Endothelial cell of umbilical vein (primary cell): ENCODE measurements around the gene CELF3. TPM values are rescaled to one million over a fixed set of nuclear protein-coding genes. Genes with fewer than 3 reads are reported as not detected.
A peak's percentile ranks its signal among the peaks of the same experiment; 100 is the strongest.

Experiments used
- BruUV-seq: library from RNA; stranded (reverse); fragments of 400-500 nt; replicated peaks from 2 replicates; lab custom pipeline; 2021; lab: Mats Ljungman, UMichigan
- CTCF ChIA-PET: fragments of 300-600, 350-600 bp; sonication (Branson Sonifier 250); formaldehyde crosslinking; loops from one replicate; lab custom pipeline; 2021; ENCODE audit warnings: antibody characterized with exemption, inconsistent platforms; lab: Charles Lee
- POLR2A ChIA-PET: fragments of 300-600, 350-600 bp; sonication (Branson Sonifier 250); formaldehyde crosslinking; loops from one replicate; lab custom pipeline; 2021; ENCODE audit warnings: antibody characterized with exemption, inconsistent platforms; lab: Charles Lee
- DNase-seq: peaks from one replicate; pipeline ENCODE4 v3.0.0-alpha.2; 2011; ENCODE audit warnings: low read depth, low spot score
- FAIRE-seq: peaks from 2 replicates; lab custom pipeline; 2011; peaks lifted over from hg19 to GRCh38; lab: Jason Lieb, UNC
- H2AFZ ChIP-seq: 2 replicates; pipeline ENCODE4 v1.6.0; 2012; ENCODE audit warnings: low read depth, low read length, control low read depth, inconsistent platforms
- H3K27ac ChIP-seq: 2 replicates; pipeline ENCODE4 v1.5.1; 2011; ENCODE audit warnings: low read depth, mild to moderate bottlenecking, control low read depth, low read length, moderate library complexity; ENCODE audit not compliant: insufficient read depth
- H3K27me3 ChIP-seq, 2 experiments: 2 replicates each; pipeline versions ENCODE4 v1.6.0 to v1.6.1; 2011; ENCODE audit warnings: low read length in 2 of 2, mixed read lengths in 1 of 2; ENCODE audit not compliant: control insufficient read depth in 2 of 2, insufficient read depth in 2 of 2
- H3K36me3 ChIP-seq, 2 experiments: 2 replicates in 1 of 2; 3 replicates in 1 of 2; pipeline ENCODE4 v1.5.1; 2011; ENCODE audit warnings: low read length in 2 of 2, mild to moderate bottlenecking in 1 of 2, moderate library complexity in 1 of 2; ENCODE audit not compliant: control insufficient read depth in 2 of 2, insufficient read depth in 2 of 2; ENCODE audit errors: extremely low read depth in 1 of 2
- H3K4me1 ChIP-seq: 3 replicates; pipeline ENCODE4 v1.5.1; 2011; ENCODE audit warnings: mild to moderate bottlenecking, low read length; ENCODE audit not compliant: control insufficient read depth, insufficient read depth; ENCODE audit errors: extremely low read depth
- H3K4me2 ChIP-seq: 2 replicates; pipeline ENCODE4 v1.6.1; 2011; ENCODE audit warnings: low read length, control low read depth, mixed read lengths; ENCODE audit not compliant: insufficient read depth
- H3K4me3 ChIP-seq, 3 experiments: fragments of 200-600 bp in 1 of 3; sonication (generic), shearing (Covaris generic) in 1 of 3; replicated peaks in 1 of 3; 2 replicates each; pipeline ENCODE4 v1.5.1; 2011 to 2016; ENCODE audit warnings: control low read depth in 3 of 3, low read length in 3 of 3, mild to moderate bottlenecking in 2 of 3, inconsistent platforms in 1 of 3, low read depth in 1 of 3, moderate library complexity in 1 of 3; ENCODE audit not compliant: insufficient read depth in 1 of 3
- H3K79me2 ChIP-seq: 2 replicates; pipeline ENCODE4 v1.6.0; 2012; ENCODE audit warnings: low read length, inconsistent platforms; ENCODE audit not compliant: control insufficient read depth, insufficient read depth
- H3K9ac ChIP-seq: replicated peaks from 2 replicates; pipeline ENCODE3; 2011; ENCODE audit warnings: low read length, control low read depth; ENCODE audit not compliant: insufficient read depth; ENCODE audit errors: extremely low read depth
- H3K9me1 ChIP-seq: replicated peaks from 3 replicates; pipeline ENCODE4 v1.6.0; 2011; ENCODE audit warnings: mild to moderate bottlenecking, low read length; ENCODE audit not compliant: control insufficient read depth, insufficient read depth; ENCODE audit errors: extremely low read depth
- H3K9me3 ChIP-seq: replicated peaks from 2 replicates; pipeline ENCODE4 v1.5.1; 2012; ENCODE audit warnings: low read length, inconsistent platforms; ENCODE audit not compliant: control insufficient read depth, insufficient read depth
- H4K20me1 ChIP-seq: replicated peaks from 2 replicates; pipeline ENCODE3; 2011; ENCODE audit warnings: mild to moderate bottlenecking, low read length; ENCODE audit not compliant: control insufficient read depth, insufficient read depth; ENCODE audit errors: extremely low read depth
- CTCF ChIP-seq, 2 donors: IDR thresholded peaks; 1 replicate in 1 of 2; 2 replicates in 1 of 2; pipeline ENCODE4 v1.5.1; 2011; ENCODE audit warnings: low read length in 2 of 2, mild to moderate bottlenecking in 2 of 2, moderate library complexity in 2 of 2, control low read depth in 1 of 2, inconsistent platforms in 1 of 2, low read depth in 1 of 2; ENCODE audit not compliant: insufficient read depth in 1 of 2; ENCODE audit errors: extremely low read depth in 1 of 2
- EZH2 ChIP-seq: IDR thresholded peaks from 2 replicates; pipeline ENCODE4 v1.6.1; 2012; ENCODE audit warnings: borderline replicate concordance, low read depth, mild to moderate bottlenecking, moderate library complexity, low read length, inconsistent platforms; ENCODE audit not compliant: severe bottlenecking
- FOS ChIP-seq: IDR thresholded peaks from 2 replicates; pipeline ENCODE4 v1.6.1; 2011; ENCODE audit warnings: mild to moderate bottlenecking, low read length, moderate library complexity, borderline replicate concordance; ENCODE audit not compliant: insufficient read depth
- GATA2 ChIP-seq: IDR thresholded peaks from 2 replicates; pipeline ENCODE4 v1.7.0; 2011; ENCODE audit warnings: low read depth, mild to moderate bottlenecking, moderate library complexity, mixed read lengths, low read length; ENCODE audit not compliant: insufficient read length, insufficient read depth
- JUN ChIP-seq: IDR thresholded peaks from 2 replicates; pipeline ENCODE4 v1.6.1; 2011; ENCODE audit warnings: borderline replicate concordance, low read depth; ENCODE audit not compliant: insufficient read length, insufficient read depth
- MYC ChIP-seq: IDR thresholded peaks from one replicate; pipeline ENCODE4 v1.6.1; 2011; ENCODE audit warnings: mild to moderate bottlenecking, low read depth, low read length
- POLR2A ChIP-seq: IDR thresholded peaks from 2 replicates; pipeline ENCODE4 v1.6.1; 2012; ENCODE audit warnings: low read depth, mild to moderate bottlenecking, control low read depth, low read length
- POLR2AphosphoS5 ChIP-seq: IDR thresholded peaks from 2 replicates; pipeline ENCODE4 v1.6.1; 2012; ENCODE audit warnings: low read depth, mild to moderate bottlenecking, control low read depth, low read length, moderate library complexity; ENCODE audit not compliant: insufficient read depth
- dilution Hi-C: fragments of 300-500 bp; cut with MboI; formaldehyde crosslinking; loops from one replicate; pipeline ENCODE4 v1.15.0; 2019; ENCODE audit warnings: low sequenced_read_pairs; ENCODE audit not compliant: extremely low pct_ligation_motif_present
- intact Hi-C: fragments of 100-400 bp; cut with micrococcal nuclease; formaldehyde crosslinking; loops from one replicate; pipeline ENCODE4 v1.10.0; 2022
- polyA plus RNA-seq, 4 experiments: library from polyadenylated mRNA; depleted of rRNA in 3 of 4; stranded (reverse) in 3 of 4; unstranded in 1 of 4; fragments of >200 nt; gene quantifications; 2 replicates each; pipeline versions ENCODE4 v1.2.1 to v1.2.3, GENCODE V29; 2011 to 2012; ENCODE audit warnings: missing spikeins in 1 of 4
- total RNA-seq: library from RNA; stranded (reverse); gene quantifications from 2 replicates; pipeline ENCODE4 v1.2.3, GENCODE V29; 2021
- TF ChIP-seq, protein P1 (sequence below): IDR thresholded peaks from 2 replicates; pipeline ENCODE4 v1.6.1; 2011; ENCODE audit not compliant: insufficient read depth, insufficient read length

CELF3 gene
- total and polyA plus RNA-seq, 2 donors (not counting 3 experiments of a cell fraction or from before 2014, with no cell fraction given) = not detected

DNA sequence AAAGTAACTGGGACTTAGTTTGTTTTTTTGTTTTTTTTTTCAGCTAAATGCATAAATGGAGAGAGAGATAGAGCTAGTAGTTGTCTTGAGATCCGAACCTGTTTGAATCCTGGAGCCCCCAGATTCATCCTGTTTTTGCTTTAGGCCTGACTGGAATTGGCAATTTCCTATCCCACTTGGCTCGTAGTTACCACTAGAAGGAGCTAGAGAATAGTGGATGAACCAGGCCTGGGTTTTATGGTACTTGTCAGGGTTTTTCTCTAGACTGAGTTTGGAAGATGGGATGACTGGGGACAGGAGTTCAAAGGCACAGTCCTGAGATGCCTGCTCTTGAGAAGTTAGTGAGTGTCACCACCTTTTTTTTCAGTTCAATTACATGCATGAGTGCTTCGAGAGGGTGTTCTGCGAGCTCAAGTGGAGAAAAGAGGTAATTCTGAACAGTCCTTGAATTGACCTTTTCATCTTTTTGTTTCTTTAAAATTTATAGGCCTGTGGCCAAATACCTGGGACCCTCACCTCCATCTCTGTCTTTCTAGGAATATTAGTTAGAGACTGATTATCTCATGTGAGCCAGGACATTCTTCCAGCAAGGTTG is 23.4 kb downstream of the CELF3 start:
- H3K9ac ChIP-seq = no peak overlapping the region
- DNase-seq (peak; percentile 52), FAIRE-seq (peak; percentile 79)
- H3K27ac ChIP-seq = no peak overlapping the region
- POLR2A ChIA-PET = no interaction called here
- no peak overlapping the region for H2AFZ ChIP-seq
- CTCF ChIA-PET = interaction anchor here (0.7 to 2.5 kb wide), 30 partner anchors 9 to 249 kb away, joined by 3 to 19 read pairs (median 5); partner anchors contain the start of genes MRPL9 and RIIAD1
- no TSS peak for BruUV-seq
- H3K9me3 ChIP-seq = no peaks in the 10 kb centered on the region
- no peaks in the 10 kb centered on the region for H3K4me1 ChIP-seq
- H3K27me3 ChIP-seq = no peaks in the 10 kb centered on the region
- no peaks in the 10 kb centered on the region for H3K9me1 ChIP-seq
- peaks cover 0 to 5% of the 10 kb centered on the region in 2 experiments for H3K36me3 ChIP-seq
- TF ChIP-seq CTCF (IDR thresholded peaks at IDR 0.05; ENCODE audit: extremely low read depth in 1 of 2, insufficient read depth in 1 of 2, low read depth in 1 of 2, low read length in 2 of 2) = peak; percentile 60 to 71
- TF ChIP-seq JUN = no peak
- dilution Hi-C loops = no loop called here
- H3K4me2 ChIP-seq = no peak overlapping the region
- intact Hi-C loops = loop anchor here (1.0 to 5.0 kb wide), 3 partner anchors 42 to 251 kb away; no protein-coding TSS in a partner anchor
- no peak overlapping the region for H3K4me3 ChIP-seq
- no peaks in the 10 kb centered on the region for H4K20me1 ChIP-seq
- H3K79me2 ChIP-seq = no peaks in the 10 kb centered on the region

DNA sequence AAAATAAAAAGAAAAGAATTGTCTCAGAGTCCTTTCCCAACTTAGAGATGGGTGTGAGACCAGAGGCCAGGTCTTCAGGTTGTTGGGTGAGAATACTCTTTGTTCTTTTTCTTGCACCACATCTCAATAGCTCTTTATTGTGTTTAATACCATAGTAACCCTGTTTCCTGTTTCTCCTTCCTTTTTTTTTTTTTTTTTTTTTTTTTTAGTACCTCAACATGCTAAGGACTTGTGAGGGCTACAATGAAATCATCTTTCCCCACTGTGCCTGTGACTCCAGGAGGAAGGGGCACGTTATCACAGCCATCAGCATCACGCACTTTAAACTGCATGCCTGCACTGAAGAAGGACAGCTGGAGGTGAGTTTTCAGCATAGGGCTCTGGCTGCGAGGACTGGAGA is 24.4 kb downstream of the CELF3 start:
- dilution Hi-C loops = no loop called here
- TF ChIP-seq, protein P1, sequence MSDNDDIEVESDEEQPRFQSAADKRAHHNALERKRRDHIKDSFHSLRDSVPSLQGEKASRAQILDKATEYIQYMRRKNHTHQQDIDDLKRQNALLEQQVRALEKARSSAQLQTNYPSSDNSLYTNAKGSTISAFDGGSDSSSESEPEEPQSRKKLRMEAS = no peak
- TF ChIP-seq FOS (no peak), GATA2 (no peak), POLR2AphosphoS5 (no peak), CTCF (IDR thresholded peaks at IDR 0.05; ENCODE audit: extremely low read depth in 1 of 2, insufficient read depth in 1 of 2, low read depth in 1 of 2, low read length in 2 of 2) (no peak), POLR2A (no peak), MYC (no peak), JUN (no peak), EZH2 (no peak)
- no peaks in the 10 kb centered on the region for H3K9me3 ChIP-seq
- no peak overlapping the region for H3K27ac ChIP-seq
- no peaks in the 10 kb centered on the region for H3K4me1 ChIP-seq
- H3K36me3 ChIP-seq = peaks cover 0 to 2% of the 10 kb centered on the region in 2 experiments
- CTCF ChIA-PET = interaction anchor here (0.6 to 2.5 kb wide), 9 partner anchors 9 to 144 kb away, joined by 3 to 13 read pairs (median 4); partner anchors contain the start of gene MRPL9
- H4K20me1 ChIP-seq = no peaks in the 10 kb centered on the region
- no peaks in the 10 kb centered on the region for H3K27me3 ChIP-seq
- BruUV-seq = no TSS peak
- DNase-seq = peak; percentile 30
- no peak overlapping the region for H3K4me3 ChIP-seq
- POLR2A ChIA-PET = no interaction called here
- H3K79me2 ChIP-seq = no peaks in the 10 kb centered on the region
- H3K9me1 ChIP-seq = no peaks in the 10 kb centered on the region
- no peak overlapping the region for H3K4me2 ChIP-seq
- intact Hi-C loops = loop anchor here (5.0 kb wide), 1 partner anchor 250 kb away; no protein-coding TSS in a partner anchor
- FAIRE-seq = no peak
- no peak overlapping the region for H2AFZ ChIP-seq
- H3K9ac ChIP-seq = no peak overlapping the region
